Measurements from ENCODE around the gene PTPRG. TPM values are rescaled to one million over a fixed set of nuclear protein-coding genes. Genes with fewer than 3 reads are reported as not detected.

PTPRG gene
- total RNA-seq (2021; fragmentation: NEBNext Ultra II Directional; extraction: Animal tissue kit (Norgen Biotek cat#: 25700)) = 10 to 100 TPM; 29.4 to 34.7 (median 32.7) TPM
- long read RNA-seq, partial matches to known transcripts = 5 of 13 reads
- long read RNA-seq, other reads (novel, unspliced or antisense) = 8 of 13 reads

- H3K4me3 Mint-ChIP-seq = peak within 1 kb of the TSS; percentile 98
- peak; percentile 89 for DNase-seq
- H3K9me3 Mint-ChIP-seq = peaks cover 5% of the 10 kb centered on the region
- H3K27me3 Mint-ChIP-seq (ENCODE audit: insufficient read depth) = peaks cover 9% of the 10 kb centered on the region
- peaks cover 40% of the 10 kb centered on the region for H3K4me1 Mint-ChIP-seq (ENCODE audit: low read depth)
- peak within 1 kb of the TSS; percentile 96 for H3K27ac Mint-ChIP-seq
- TF ChIP-seq CTCF (IDR thresholded peaks at IDR 0.05) = no peak
- 0 out of 2 replicates have a peak, but pooled peaks cover 7% of the 10 kb centered on the region for H3K36me3 Mint-ChIP-seq (ENCODE audit: low read depth)
These were observed at the start of gene PTPRG for GRCh38 chr3:61561374-61562041. PTPRG (plus strand) TSS chr3:61561571; CDS start chr3:61562288, 717 bp downstream.

- Mint-ChIP-seq H3K36me3 (ENCODE audit: low read depth) (no peaks in the 10 kb centered on the region), H3K9me3 (no peaks in the 10 kb centered on the region), H3K27me3 (ENCODE audit: insufficient read depth) (peaks cover 2% of the 10 kb centered on the region; the same call in 1 of the 2 replicates), H3K27ac (no peak overlapping the region), H3K4me3 (no peak overlapping the region), H3K4me1 (ENCODE audit: low read depth) (no peaks in the 10 kb centered on the region)
- no peak for DNase-seq
- TF ChIP-seq CTCF (IDR thresholded peaks at IDR 0.05) = no peak
These were observed 42.8 kb upstream of the PTPRG start for GRCh38 chr3:61518590-61518989.

- H3K4me3 Mint-ChIP-seq = no peak overlapping the region
- no peak for TF ChIP-seq CTCF (IDR thresholded peaks at IDR 0.05)
- no peak for DNase-seq
- H3K4me1 Mint-ChIP-seq (ENCODE audit: low read depth) = no peaks in the 10 kb centered on the region
- peaks cover 6% of the 10 kb centered on the region for H3K27me3 Mint-ChIP-seq (ENCODE audit: insufficient read depth)
- no peak overlapping the region for H3K27ac Mint-ChIP-seq
- H3K36me3 Mint-ChIP-seq (ENCODE audit: low read depth) = no peaks in the 10 kb centered on the region
- H3K9me3 Mint-ChIP-seq = no peaks in the 10 kb centered on the region
These were observed 40.3 kb upstream of the PTPRG start for GRCh38 chr3:61520966-61521628.

- H3K27me3 Mint-ChIP-seq (ENCODE audit: insufficient read depth) = peaks cover 8% of the 10 kb centered on the region
- no peaks in the 10 kb centered on the region for H3K36me3 Mint-ChIP-seq (ENCODE audit: low read depth)
- H3K27ac Mint-ChIP-seq = no peak overlapping the region
- TF ChIP-seq CTCF (IDR thresholded peaks at IDR 0.05) = no peak
- no peak for DNase-seq
- no peaks in the 10 kb centered on the region for H3K4me1 Mint-ChIP-seq (ENCODE audit: low read depth)
- H3K9me3 Mint-ChIP-seq = no peaks in the 10 kb centered on the region
- no peak overlapping the region for H3K4me3 Mint-ChIP-seq
These were observed 39.3 kb upstream of the PTPRG start for GRCh38 chr3:61522060-61522459.

GRCh38 chr3:61522626-61523025, 38.7 kb upstream of the PTPRG start:
- H3K9me3 Mint-ChIP-seq = no peaks in the 10 kb centered on the region
- TF ChIP-seq CTCF (IDR thresholded peaks at IDR 0.05) = no peak
- H3K36me3 Mint-ChIP-seq (ENCODE audit: low read depth) = no peaks in the 10 kb centered on the region
- H3K27me3 Mint-ChIP-seq (ENCODE audit: insufficient read depth) = peaks cover 12% of the 10 kb centered on the region
- H3K4me1 Mint-ChIP-seq (ENCODE audit: low read depth) = no peaks in the 10 kb centered on the region
- no peak overlapping the region for H3K4me3 Mint-ChIP-seq
- H3K27ac Mint-ChIP-seq = no peak overlapping the region
- DNase-seq = no peak
